Activated T-helper 1 cell treated with anti-CD3 and anti-CD28 coated beads, Interleukin-12 subunit alpha, Interleukin-12 subunit beta, Interleukin-2, Interleukin-4 antibody, amounts not matched to agents 30 ng/mL and 10 ng/mL and 1 ng/mL, durations not matched to agents 14 hours and 24 hours and 36 hours (primary cell): ENCODE results near the gene SLA2. TPM values are rescaled to one million over a fixed set of nuclear protein-coding genes. Genes with fewer than 3 reads are reported as not detected.

ENCODE experiments used
- DNase-seq: peaks from one replicate; pipeline ENCODE4 v3.0.0; 2021; ENCODE audit warnings: low spot score
- H3K27ac Mint-ChIP-seq: one replicate; pipeline ENCODE4 v1.8.0; 2021; ENCODE audit warnings: mild to moderate bottlenecking, mixed read lengths
- H3K27me3 Mint-ChIP-seq: one replicate; pipeline ENCODE4 v1.8.0; 2022; ENCODE audit warnings: mild to moderate bottlenecking, moderate library complexity, mixed read lengths; ENCODE audit not compliant: insufficient read depth
- H3K36me3 Mint-ChIP-seq: one replicate; pipeline ENCODE4 v1.8.0; 2021; ENCODE audit warnings: low read depth, mixed read lengths
- H3K4me1 Mint-ChIP-seq: one replicate; pipeline ENCODE4 v1.8.0; 2021; ENCODE audit warnings: low read depth, mixed read lengths
- H3K4me3 Mint-ChIP-seq: one replicate; pipeline ENCODE4 v1.8.0; 2021; ENCODE audit warnings: mild to moderate bottlenecking, moderate library complexity, mixed read lengths
- H3K9me3 Mint-ChIP-seq: one replicate; pipeline ENCODE4 v1.8.0; 2021; ENCODE audit warnings: mixed read lengths
- intact Hi-C: fragments of 100-400 bp; cut with micrococcal nuclease; formaldehyde crosslinking; loops from one replicate; pipeline ENCODE4 v1.15.1; 2024
- total RNA-seq: library from RNA; stranded (reverse); gene quantifications from 2 replicates; pipeline ENCODE4 v1.2.3, GENCODE V29; 2022

The SLA2 gene
- total RNA-seq, 1 donor from 2014 or later: 64.0 TPM

- H3K4me3 Mint-ChIP-seq: no peak overlapping the region
- peak overlapping the region; percentile 69 for H3K27ac Mint-ChIP-seq
- intact Hi-C loops: loop anchor here (5.0 to 10.0 kb wide), 3 partner anchors 133 to 855 kb away; partner anchors contain the start of gene RBM39
- no peak for DNase-seq
- H3K27me3 Mint-ChIP-seq: no peaks in the 10 kb centered on the region
- peaks cover 29% of the 10 kb centered on the region for H3K4me1 Mint-ChIP-seq
- no peaks in the 10 kb centered on the region for H3K9me3 Mint-ChIP-seq
- H3K36me3 Mint-ChIP-seq: peaks cover 12% of the 10 kb centered on the region
Observed at GRCh38 chr20:36599912-36600345, 46.1 kb downstream of the SLA2 start.

- H3K27me3 Mint-ChIP-seq: no peaks in the 10 kb centered on the region
- peaks cover 55% of the 10 kb centered on the region for H3K4me1 Mint-ChIP-seq
- no peak for DNase-seq
- peak overlapping the region; percentile 11 for H3K4me3 Mint-ChIP-seq
- peaks cover 51% of the 10 kb centered on the region for H3K36me3 Mint-ChIP-seq
- H3K9me3 Mint-ChIP-seq: no peaks in the 10 kb centered on the region
- intact Hi-C loops: loop anchor here (10.0 kb wide), 1 partner anchor 849 kb away; the partner anchor contains the start of gene RBM39
- peak overlapping the region; percentile 50 for H3K27ac Mint-ChIP-seq
Observed at GRCh38 chr20:36593347-36593929, 52.6 kb downstream of the SLA2 start.

GRCh38 chr20:36591854-36592641 lies 53.9 kb downstream of the SLA2 start:
- Mint-ChIP-seq H3K9me3 (no peaks in the 10 kb centered on the region), H3K36me3 (peaks cover 55% of the 10 kb centered on the region), H3K4me1 (peaks cover 62% of the 10 kb centered on the region), H3K27ac (peak overlapping the region; percentile 77), H3K4me3 (peak overlapping the region; percentile 27), H3K27me3 (no peaks in the 10 kb centered on the region)
- peak; percentile 36 for DNase-seq
- intact Hi-C loops: loop anchor here (1.0 to 10.0 kb wide), 2 partner anchors 10 to 847 kb away; partner anchors contain the start of gene RBM39

- no peak overlapping the region for H3K4me3 Mint-ChIP-seq
- DNase-seq: no peak
- no peaks in the 10 kb centered on the region for H3K27me3 Mint-ChIP-seq
- intact Hi-C loops: loop anchor here (10.0 kb wide), 1 partner anchor 846 kb away; the partner anchor contains the start of gene RBM39
- peak overlapping the region; percentile 77 for H3K27ac Mint-ChIP-seq
- peaks cover 68% of the 10 kb centered on the region for H3K4me1 Mint-ChIP-seq
- no peaks in the 10 kb centered on the region for H3K9me3 Mint-ChIP-seq
- H3K36me3 Mint-ChIP-seq: peaks cover 60% of the 10 kb centered on the region
Observed at GRCh38 chr20:36591281-36591680, 54.7 kb downstream of the SLA2 start.

GRCh38 chr20:36587388-36588070 lies 58.5 kb downstream of the SLA2 start:
- H3K4me3 Mint-ChIP-seq: no peak overlapping the region
- H3K27ac Mint-ChIP-seq: no peak overlapping the region
- peaks cover 43% of the 10 kb centered on the region for H3K4me1 Mint-ChIP-seq
- peaks cover 45% of the 10 kb centered on the region for H3K36me3 Mint-ChIP-seq
- H3K9me3 Mint-ChIP-seq: no peaks in the 10 kb centered on the region
- no peak for DNase-seq
- intact Hi-C loops: no loop called here
- no peaks in the 10 kb centered on the region for H3K27me3 Mint-ChIP-seq

GRCh38 chr20:36585410-36586125 lies 60.4 kb downstream of the SLA2 start:
- intact Hi-C loops: no loop called here
- Mint-ChIP-seq H3K4me1 (peaks cover 30% of the 10 kb centered on the region), H3K4me3 (no peak overlapping the region), H3K9me3 (no peaks in the 10 kb centered on the region), H3K27me3 (no peaks in the 10 kb centered on the region), H3K36me3 (peaks cover 38% of the 10 kb centered on the region), H3K27ac (no peak overlapping the region)
- no peak for DNase-seq

- intact Hi-C loops: no loop called here
- no peak for DNase-seq
- H3K4me3 Mint-ChIP-seq: no peak overlapping the region
- H3K9me3 Mint-ChIP-seq: no peaks in the 10 kb centered on the region
- no peaks in the 10 kb centered on the region for H3K27me3 Mint-ChIP-seq
- peak overlapping the region; percentile 9 for H3K27ac Mint-ChIP-seq
- peaks cover 32% of the 10 kb centered on the region for H3K4me1 Mint-ChIP-seq
- peaks cover 43% of the 10 kb centered on the region for H3K36me3 Mint-ChIP-seq
Observed at GRCh38 chr20:36584018-36584481, 61.9 kb downstream of the SLA2 start.

- H3K9me3 Mint-ChIP-seq: no peaks in the 10 kb centered on the region
- no peak overlapping the region for H3K4me3 Mint-ChIP-seq
- H3K27me3 Mint-ChIP-seq: no peaks in the 10 kb centered on the region
- H3K27ac Mint-ChIP-seq: peak overlapping the region; percentile 79
- peaks cover 32% of the 10 kb centered on the region for H3K4me1 Mint-ChIP-seq
- intact Hi-C loops: loop anchor here (1.0 kb wide), 1 partner anchor 9 kb away; no protein-coding TSS in a partner anchor
- DNase-seq: no peak
- peaks cover 47% of the 10 kb centered on the region for H3K36me3 Mint-ChIP-seq
Observed at GRCh38 chr20:36582821-36583220, 63.2 kb downstream of the SLA2 start.

- Mint-ChIP-seq H3K9me3 (no peaks in the 10 kb centered on the region), H3K36me3 (peaks cover 43% of the 10 kb centered on the region), H3K4me1 (peaks cover 28% of the 10 kb centered on the region), H3K27me3 (no peaks in the 10 kb centered on the region), H3K4me3 (peak overlapping the region; percentile 37), H3K27ac (peak overlapping the region; percentile 79)
- intact Hi-C loops: loop anchor here (1.0 kb wide), 1 partner anchor 10 kb away; no protein-coding TSS in a partner anchor
- DNase-seq: peak; percentile 14
Observed at GRCh38 chr20:36582322-36582721, 63.7 kb downstream of the SLA2 start.

- intact Hi-C loops: no loop called here
- H3K9me3 Mint-ChIP-seq: no peaks in the 10 kb centered on the region
- no peaks in the 10 kb centered on the region for H3K27me3 Mint-ChIP-seq
- H3K27ac Mint-ChIP-seq: peak overlapping the region; percentile 2
- no peak for DNase-seq
- no peak overlapping the region for H3K4me3 Mint-ChIP-seq
- peaks cover 36% of the 10 kb centered on the region for H3K4me1 Mint-ChIP-seq
- H3K36me3 Mint-ChIP-seq: peaks cover 44% of the 10 kb centered on the region
Observed at GRCh38 chr20:36579996-36580545, 65.9 kb downstream of the SLA2 start.

GRCh38 chr20:36578356-36579041 lies 67.5 kb downstream of the SLA2 start:
- Mint-ChIP-seq H3K4me3 (no peak overlapping the region), H3K9me3 (no peaks in the 10 kb centered on the region), H3K36me3 (peaks cover 44% of the 10 kb centered on the region), H3K27ac (no peak overlapping the region), H3K4me1 (peaks cover 37% of the 10 kb centered on the region), H3K27me3 (no peaks in the 10 kb centered on the region)
- DNase-seq: no peak
- intact Hi-C loops: no loop called here
